ENCODE data around the gene BRMS1.
A peak's percentile ranks its signal among the peaks of the same experiment; 100 is the strongest.

Gene BRMS1

GRCh38 chr11:66297610-66298009 lies 47.3 kb downstream of the BRMS1 start:
- no peak for DNase-seq

GRCh38 chr11:66294626-66295620 lies 50.0 kb downstream of the BRMS1 start:
- DNase-seq, result no peak

GRCh38 chr11:66293777-66294625 lies 50.9 kb downstream of the BRMS1 start:
- no peak for DNase-seq

- DNase-seq, result no peak
Observed at GRCh38 chr11:66293352-66293751, 51.6 kb downstream of the BRMS1 start.

- no peak for DNase-seq
Observed at GRCh38 chr11:66292543-66293332, 52.2 kb downstream of the BRMS1 start.

- DNase-seq, result no peak
Observed at GRCh38 chr11:66291706-66292542, 53.0 kb downstream of the BRMS1 start, which contains the start of gene TMEM151A. Gene TMEM151A (plus strand): TSS chr11:66291894. CDS start chr11:66292014, 120 bp downstream.

GRCh38 chr11:66291303-66291705 lies 53.6 kb downstream of the BRMS1 start:
- DNase-seq, result no peak

- no peak for DNase-seq
Observed at GRCh38 chr11:66290330-66290621, 54.6 kb downstream of the BRMS1 start.

GRCh38 chr11:66289548-66290329 lies 55.2 kb downstream of the BRMS1 start:
- no peak for DNase-seq

GRCh38 chr11:66288671-66289547 lies 56.0 kb downstream of the BRMS1 start, which contains the start of gene YIF1A:
Gene YIF1A (minus strand): TSS chr11:66289143. CDS start chr11:66288985, 158 bp downstream.
- DNase-seq, result peak; percentile 99

- no peak for DNase-seq
Observed at GRCh38 chr11:66287889-66288670, 56.8 kb downstream of the BRMS1 start.

All from NCI-H526 treated with DMSO at 0.1 percent for 48 hours (cell line).